NCI-H146 (cell line): ENCODE measurements around the gene MRTFB.
A peak's percentile ranks its signal among the peaks of the same experiment; 100 is the strongest.

Experiments
- DNase-seq: peaks from one replicate; lab custom pipeline; 2025; lab: John Stamatoyannopoulos, UW

Gene MRTFB

GRCh38 chr16:14285513-14286367 is 214.6 kb downstream of the MRTFB start:
- peak; percentile 98 for DNase-seq

DNA sequence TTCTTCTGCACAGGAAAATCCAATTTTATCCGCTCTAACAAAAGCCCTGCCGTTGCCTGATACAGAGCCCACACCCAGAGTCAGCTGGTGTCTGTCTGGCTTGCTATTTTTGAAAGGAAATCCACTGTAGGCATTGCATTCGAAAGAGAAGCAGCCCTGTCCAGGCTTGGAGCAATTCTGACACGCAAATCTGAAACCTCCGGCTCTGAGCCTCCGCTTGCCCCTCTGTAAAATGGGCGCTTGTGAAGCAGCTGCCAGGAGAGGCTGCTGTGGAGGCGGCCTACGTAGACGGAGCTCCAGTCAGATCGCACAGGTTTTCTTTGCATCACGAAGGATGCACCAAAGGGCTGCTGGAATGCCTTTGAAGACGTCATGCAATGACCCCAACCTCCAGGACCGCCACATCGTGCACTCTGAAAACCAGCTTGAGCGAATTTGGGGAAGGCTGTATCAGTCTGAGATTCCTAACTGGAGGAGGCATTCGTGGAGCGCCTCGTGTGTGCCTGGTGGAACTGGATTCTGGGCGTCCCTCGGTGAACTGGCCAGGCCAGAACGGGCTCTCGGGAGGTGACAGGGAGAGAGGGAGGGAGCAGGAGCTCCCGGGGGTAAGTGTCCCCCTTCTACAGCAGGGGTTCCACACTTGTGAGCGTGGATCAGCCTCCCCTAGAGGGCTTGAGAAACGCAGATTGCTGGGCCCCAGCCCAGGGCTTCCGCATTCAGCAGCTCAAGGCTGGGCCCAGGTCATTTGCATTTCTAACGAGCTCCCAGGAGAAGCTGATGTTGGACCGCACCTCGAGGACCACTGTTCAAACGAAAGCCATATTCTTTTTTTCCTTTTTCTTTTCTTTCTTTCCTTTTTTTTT is 215.5 kb downstream of the MRTFB start:
- no peak for DNase-seq

- peak; percentile 78 for DNase-seq
Observed at GRCh38 chr16:14289692-14290340, 218.7 kb downstream of the MRTFB start.

DNA sequence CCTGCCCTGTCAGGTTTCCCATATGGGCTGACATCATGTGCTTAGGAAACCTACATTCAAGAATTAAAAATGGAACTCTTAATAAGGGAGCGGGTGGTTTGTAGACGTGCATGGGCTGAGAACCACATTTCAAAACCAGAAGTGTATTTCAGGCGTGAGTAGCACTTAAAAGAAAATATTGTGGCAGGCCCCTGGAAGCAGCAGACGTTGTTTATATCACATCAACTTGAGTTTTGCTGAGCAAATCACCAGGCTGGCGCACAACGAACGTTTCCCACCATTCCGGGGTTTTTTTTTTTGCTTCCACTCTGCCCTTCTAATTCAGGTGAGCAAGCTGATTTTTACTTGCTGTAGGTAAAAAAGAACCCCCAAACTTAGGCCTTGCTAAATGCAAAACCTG is 220.2 kb downstream of the MRTFB start:
- no peak for DNase-seq

GRCh38 chr16:14292051-14292825 is 221.1 kb downstream of the MRTFB start:
- DNase-seq = no peak

GRCh38 chr16:14296663-14297062 is 225.5 kb downstream of the MRTFB start:
- no peak for DNase-seq

DNA sequence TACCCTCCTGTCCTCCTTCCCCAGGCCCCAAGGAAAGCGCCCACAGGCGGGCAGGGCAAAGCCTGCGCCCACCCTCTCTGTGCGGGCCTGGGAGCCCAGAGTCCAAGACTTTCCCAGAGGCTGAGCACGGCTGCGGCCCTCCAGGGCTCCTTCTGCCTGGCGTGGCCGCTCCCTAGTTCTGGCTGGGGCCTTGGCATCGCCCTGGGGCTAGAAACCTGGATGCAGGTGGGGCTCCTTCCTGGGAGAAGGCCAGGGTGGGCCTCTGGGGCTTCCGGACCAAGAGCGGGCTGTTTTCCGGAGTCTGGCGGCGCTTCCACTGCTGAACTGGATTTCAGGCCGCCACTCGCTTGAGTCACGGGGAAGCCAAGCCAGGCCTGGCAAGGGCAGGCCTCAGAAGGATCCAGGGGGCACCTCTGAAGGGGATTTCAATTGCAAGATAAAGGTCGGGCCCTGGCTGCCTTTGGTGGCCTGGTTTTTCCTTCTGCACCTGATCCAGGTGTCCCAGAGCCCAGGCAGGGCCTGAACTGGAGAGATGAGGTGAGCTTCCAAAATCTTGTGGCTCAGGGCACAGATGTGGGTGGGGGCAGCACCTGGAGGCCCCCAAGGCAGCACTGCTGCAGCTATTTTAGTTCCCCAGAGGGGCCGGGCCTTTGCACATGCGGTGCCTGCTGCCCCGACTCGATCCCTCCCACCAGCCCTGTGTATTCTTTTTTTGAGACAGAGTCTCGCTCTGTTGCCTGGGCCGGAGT is 227.4 kb downstream of the MRTFB start:
- no peak for DNase-seq

DNA sequence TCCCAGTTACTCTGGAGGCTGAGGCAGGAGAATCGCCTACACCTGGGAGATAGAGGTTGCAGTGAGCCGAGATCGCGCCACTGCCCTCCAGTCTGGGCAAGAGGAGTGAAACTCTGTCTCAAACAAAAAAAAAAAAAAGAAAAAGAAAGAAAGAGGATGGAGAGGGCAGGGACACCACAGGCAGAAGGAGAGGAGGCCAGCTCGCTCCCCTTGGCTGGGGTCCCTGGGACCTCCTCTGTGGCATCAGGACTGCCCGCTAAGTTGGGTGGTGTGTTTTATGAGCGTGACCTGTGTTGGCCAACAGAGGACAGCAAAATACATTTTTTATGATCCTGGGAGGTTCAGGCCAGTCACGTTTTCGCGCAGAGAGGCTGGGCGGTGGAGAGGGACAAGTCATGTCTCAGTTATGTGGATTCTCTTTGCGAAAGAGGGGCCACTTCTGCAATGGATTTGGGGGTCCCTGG is 229.6 kb downstream of the MRTFB start:
- peak; percentile 80 for DNase-seq

GRCh38 chr16:14301169-14302030 is 230.3 kb downstream of the MRTFB start:
- peak; percentile 39 for DNase-seq

DNA sequence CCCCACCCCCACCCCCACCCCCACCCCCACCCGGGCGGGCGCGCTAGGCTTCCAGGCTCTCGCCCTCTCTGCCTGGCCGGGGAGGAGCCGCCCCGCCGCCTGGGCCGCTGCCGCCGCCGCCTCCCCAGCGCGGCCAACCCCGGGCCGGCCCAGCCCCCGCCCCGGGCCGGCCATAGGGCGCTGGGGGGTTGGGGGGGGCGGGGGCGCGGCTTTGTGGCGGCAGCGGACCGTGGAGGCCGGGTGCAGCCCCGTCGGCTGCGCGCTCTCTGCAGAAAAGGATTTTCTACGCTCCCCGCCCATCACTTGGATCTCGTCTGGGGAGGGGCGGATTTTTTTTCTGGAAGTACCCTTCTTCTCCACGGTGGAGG is 230.9 kb downstream of the MRTFB start:
- DNase-seq = peak; percentile 87

DNA sequence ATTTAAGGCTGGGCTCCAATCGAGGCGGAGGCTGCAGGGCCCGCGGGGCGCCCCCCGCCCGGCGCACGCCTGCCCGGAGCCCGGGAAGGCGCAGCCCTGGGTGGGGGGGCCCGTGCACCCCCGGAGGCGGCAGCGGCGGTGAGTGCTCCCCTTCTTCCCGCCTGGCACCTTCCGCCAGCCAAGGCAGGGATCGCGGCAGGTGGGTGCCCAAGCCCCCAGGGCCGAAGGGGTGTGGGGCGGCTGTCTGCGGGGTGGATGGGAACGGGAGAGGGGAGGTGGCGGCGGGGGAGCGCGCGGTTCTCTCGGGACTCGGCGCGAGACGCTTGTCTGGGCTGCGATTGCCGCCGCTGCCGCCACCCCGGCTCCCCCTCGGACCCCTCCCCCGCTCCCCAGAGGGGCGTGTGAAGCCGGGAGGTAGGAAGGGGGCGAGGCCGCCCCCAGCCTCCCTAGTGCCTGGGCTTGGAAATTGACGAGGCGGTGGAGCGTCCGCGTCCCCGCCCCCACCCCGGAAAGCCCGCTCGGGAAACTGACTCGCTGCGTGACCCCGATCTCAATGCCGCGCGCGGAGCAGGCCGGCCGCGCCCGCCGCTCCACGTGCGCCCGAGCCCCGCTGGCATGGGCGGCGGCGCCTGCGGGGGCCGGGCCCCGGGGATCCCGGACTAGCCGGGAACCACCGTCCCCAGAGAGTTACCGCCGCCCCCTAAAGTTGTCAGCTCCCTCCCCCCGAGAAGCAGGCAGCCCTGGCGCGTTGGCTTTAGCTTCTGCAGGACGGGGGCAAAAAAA is 231.5 kb downstream of the MRTFB start:
- DNase-seq = peak; percentile 54

DNA sequence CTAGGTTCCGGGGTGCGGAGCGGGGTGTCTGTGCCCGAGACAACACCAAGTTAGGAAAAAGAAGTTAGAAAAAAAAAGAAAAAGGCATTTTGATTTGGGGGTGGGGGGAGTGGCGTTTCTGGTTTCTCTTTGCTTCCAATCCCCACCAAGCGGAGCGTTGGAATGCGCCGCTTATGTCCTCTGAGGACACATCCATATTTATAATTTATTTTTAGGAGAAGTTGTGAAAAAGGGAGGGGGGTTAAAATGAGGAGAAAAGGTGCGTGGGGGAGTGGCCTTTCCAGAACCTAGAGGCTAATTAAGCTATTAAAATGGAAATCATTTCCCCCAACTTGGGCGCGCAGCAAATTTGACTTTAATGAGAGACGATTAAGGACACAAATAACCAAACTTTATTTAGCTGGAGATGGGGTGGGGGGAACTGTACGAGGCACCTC is 232.1 kb downstream of the MRTFB start:
- DNase-seq = no peak

DNA sequence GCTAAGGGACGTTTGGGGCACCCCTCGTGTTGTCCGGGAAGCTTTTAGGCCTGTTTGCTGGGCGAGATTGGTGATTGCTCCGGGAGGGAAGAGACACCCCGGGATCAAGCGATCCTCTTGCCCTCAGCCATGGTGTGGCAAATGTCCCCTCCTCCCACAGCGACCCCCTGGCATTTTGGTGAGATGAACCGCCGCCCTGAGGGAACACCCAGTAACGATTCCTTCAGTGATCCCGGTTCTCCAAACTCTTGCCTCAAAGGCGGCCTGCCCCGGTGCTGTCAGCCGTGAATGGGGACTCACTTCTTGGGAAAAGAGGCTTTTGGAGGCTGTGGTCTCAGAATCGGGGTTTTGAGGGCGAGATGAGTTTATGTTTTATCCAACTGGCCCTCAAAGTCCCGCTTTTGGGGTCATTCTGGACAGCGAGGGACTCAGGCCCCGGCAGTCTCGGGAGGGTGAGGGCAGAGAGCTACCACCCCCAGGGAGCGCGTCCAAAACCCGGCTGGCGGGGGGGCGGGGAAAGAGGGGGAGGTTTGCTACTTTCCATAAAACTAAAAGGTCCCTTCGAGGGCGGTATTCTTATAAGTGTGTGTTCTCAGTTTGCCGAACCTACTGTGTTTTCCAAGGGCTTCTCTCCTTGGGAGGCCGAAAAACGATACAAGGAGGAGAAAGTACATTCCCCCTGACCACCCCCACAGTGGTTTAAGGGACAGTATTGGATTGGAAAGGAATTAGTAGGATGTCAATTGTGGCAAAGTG is 232.7 kb downstream of the MRTFB start:
- DNase-seq = no peak

DNA sequence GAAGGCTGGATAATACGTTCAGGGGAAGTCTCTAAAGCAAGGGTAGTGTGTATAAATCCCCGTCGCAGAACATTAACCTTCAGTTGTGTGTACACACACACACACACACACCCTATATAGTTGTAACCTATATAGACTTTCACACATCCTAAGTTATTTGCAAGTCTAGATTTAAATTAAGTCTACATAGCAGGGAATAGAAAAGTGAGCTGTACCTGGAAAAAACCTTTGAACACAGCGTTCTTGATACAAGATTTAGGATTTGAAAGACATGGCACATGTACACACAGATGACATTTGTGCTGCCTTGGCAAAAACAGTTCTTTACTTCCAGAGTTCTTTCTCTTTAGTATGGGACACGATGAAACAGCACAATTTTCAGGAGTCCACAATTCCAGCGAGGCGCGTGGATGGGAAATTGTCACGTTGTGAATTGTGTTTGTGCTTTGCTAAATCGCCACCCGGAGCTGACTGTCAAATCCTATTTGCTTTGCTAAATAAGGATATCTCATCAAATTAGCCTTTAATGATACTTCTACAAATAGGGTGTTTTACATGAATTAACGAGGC is 233.9 kb downstream of the MRTFB start:
- DNase-seq = no peak

- DNase-seq = no peak
Observed at GRCh38 chr16:14306485-14307058, 235.5 kb downstream of the MRTFB start.

DNA sequence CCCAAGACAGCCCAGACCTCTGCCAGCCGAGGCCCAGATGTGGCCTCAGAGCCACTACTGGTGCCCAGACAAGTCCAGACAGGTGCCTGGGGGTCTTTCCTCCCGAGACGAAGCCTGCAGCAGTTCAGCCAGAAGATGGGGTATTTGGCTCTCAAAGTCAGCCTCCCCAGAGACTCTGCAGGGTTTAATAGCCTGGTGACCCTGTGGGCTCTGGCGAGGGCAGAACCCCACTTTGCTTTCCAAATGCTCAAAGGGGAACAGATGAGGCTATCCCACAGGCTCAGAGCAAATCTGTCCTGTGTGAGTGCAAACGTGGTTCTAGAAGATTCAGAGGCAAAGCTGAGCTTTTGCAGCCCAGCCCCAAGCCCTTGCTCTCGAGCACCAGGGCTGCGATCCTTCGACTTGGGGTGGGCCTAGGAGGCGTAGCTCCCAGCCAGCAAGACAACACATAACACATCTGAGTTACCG is 236.0 kb downstream of the MRTFB start:
- DNase-seq = no peak

DNA sequence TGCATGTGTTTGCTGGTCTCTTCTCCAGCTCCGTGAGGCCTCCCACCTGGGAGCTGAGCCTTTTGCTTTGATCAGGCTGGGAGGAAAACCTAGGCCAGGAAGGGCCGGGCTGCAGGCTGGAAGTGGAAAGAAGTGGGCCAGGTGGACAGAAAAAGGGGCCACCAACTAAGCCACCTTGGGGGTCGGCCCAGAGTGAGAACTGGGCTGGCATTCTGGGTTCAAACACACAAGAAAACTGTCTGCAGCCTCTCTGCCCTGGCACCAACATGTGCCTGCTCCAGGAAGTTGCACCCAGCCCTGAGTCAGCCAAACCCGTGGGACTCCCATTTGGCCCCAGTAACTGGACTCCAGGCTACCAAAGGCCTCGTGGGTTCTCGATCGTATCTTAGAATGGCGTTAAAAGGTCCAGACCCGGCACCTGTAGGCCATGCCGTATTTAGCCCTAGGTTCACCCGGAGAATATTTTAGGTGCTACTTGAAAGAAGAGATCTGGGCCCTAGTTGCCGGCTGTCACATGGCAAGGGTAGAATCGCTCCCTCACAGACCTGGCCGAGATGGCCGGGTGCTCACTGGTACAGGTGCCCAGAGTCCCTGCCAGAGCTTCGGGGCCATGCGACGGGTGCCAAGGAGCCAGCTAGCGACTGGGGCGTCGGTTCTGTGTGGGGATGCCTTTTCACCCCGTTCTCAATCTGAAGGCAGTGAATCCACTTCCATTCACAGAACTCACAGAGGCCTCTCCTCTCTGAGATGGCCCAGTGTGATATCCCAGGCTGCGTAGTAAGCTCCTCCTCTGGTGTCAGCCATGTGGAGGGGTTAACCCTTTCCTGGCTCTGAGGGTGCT is 236.6 kb downstream of the MRTFB start:
- DNase-seq = no peak
